Osteocyte (in vitro differentiated cells): ENCODE results near the gene MADCAM1. TPM values are rescaled to one million over a fixed set of nuclear protein-coding genes. Genes with fewer than 3 reads are reported as not detected.

Experiments
- DNase-seq: peaks from one replicate; pipeline ENCODE4 v3.0.0; 2021; ENCODE audit warnings: mixed read lengths; ENCODE audit not compliant: unreplicated experiment; ENCODE audit errors: extremely low spot score
- H3K27ac Mint-ChIP-seq: one replicate; pipeline ENCODE4 v1.8.0; 2021; ENCODE audit warnings: mild to moderate bottlenecking, mixed read lengths; ENCODE audit not compliant: unreplicated experiment
- H3K27me3 Mint-ChIP-seq: one replicate; pipeline ENCODE4 v1.8.0; 2021; ENCODE audit warnings: mixed read lengths; ENCODE audit not compliant: unreplicated experiment
- H3K36me3 Mint-ChIP-seq: one replicate; pipeline ENCODE4 v1.8.0; 2021; ENCODE audit warnings: mixed read lengths; ENCODE audit not compliant: unreplicated experiment
- H3K4me1 Mint-ChIP-seq: one replicate; pipeline ENCODE4 v1.8.0; 2021; ENCODE audit warnings: mixed read lengths; ENCODE audit not compliant: unreplicated experiment
- H3K4me3 Mint-ChIP-seq: one replicate; pipeline ENCODE4 v1.8.0; 2021; ENCODE audit warnings: mild to moderate bottlenecking, moderate library complexity, mixed read lengths; ENCODE audit not compliant: unreplicated experiment
- H3K9me3 Mint-ChIP-seq: one replicate; pipeline ENCODE4 v1.8.0; 2021; ENCODE audit warnings: mixed read lengths; ENCODE audit not compliant: unreplicated experiment
- total RNA-seq: library from RNA; stranded (reverse); gene quantifications from 2 replicates; pipeline ENCODE4 v1.2.1, GENCODE V29; 2021
- TF ChIP-seq, protein P1 (sequence below): fragments of 200-600 bp; sonication (generic); IDR thresholded peaks from 2 replicates; pipeline ENCODE4 v1.5.0; 2021; ENCODE audit warnings: antibody characterized with exemption, mild to moderate bottlenecking, moderate library complexity

Gene MADCAM1
- total RNA-seq, 1 donor from 2014 or later: 1.3 TPM

DNA sequence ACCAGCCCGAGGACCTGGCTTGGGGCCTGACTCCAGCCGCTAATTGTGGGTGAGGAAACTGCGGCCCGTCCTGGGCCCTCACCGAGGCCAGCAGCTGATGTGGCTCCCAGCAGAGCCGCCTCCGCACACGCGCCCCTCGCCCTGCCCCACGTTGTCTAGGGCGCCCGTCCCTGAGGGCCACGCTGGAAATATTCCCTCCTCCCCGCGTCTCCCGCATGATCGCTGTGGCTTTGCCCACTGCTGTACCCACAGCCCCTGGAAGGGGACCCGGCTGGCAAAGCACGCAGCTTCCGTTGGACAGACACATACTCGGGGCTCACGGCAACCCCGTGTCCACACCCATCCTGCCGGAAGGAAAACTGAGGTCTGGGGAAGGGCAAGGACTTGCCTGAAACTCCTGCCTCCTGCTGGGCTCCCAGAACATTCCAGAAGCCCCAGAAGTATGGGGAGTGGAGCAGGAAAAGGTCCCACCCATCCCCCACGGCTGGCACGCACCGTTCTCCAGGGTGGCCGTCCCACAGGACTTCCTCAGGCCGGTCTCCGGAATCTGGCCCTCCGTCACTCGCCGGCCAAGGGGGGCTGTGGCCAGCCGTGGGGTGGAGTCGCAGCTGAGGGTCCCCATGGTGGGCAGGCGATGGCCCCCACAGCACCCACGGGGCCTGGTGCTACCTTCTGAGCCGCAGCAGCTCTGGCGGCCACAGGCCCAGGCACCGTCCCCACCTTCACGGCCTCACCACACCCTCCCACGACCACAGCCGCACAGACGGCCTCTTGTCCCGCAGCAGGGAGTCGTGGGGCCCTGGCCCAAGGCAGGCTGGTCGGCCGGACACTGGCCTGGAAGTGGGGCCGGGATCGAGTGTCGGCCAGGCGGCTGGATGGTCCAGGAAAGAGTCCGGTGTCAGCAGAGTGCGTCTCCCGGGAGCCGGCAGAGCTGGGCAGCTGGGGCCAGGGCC, 21.9 kb upstream of the MADCAM1 start:
- Mint-ChIP-seq H3K27me3 (no peaks in the 10 kb centered on the region), H3K36me3 (no peaks in the 10 kb centered on the region), H3K4me3 (no peak overlapping the region)

DNA sequence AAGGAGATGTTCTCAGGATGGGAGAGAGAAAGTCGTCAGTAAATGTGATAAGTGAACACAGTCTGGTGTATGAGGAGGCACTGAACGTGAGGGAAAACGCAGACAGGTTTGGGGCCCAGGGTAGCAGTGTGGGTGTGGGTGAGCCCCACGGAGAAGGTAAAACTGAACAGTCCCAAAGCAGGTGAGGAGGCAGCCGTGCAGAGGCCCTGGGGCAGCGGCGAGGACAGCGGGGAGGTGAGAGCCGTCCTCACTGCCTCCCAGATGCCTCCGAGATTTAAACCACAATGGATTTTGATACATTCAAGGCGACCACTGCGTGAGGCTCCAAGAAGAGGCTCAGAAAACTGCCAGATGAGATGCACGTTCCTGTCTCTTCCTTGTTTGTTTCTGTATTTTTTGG, 20.9 kb upstream of the MADCAM1 start:
- Mint-ChIP-seq H3K27ac (no peak overlapping the region), H3K4me1 (peaks cover 12% of the 10 kb centered on the region), H3K9me3 (peaks cover 4% of the 10 kb centered on the region), H3K36me3 (no peaks in the 10 kb centered on the region), H3K27me3 (no peaks in the 10 kb centered on the region), H3K4me3 (no peak overlapping the region)
- no peak for DNase-seq
- TF ChIP-seq, protein P1, sequence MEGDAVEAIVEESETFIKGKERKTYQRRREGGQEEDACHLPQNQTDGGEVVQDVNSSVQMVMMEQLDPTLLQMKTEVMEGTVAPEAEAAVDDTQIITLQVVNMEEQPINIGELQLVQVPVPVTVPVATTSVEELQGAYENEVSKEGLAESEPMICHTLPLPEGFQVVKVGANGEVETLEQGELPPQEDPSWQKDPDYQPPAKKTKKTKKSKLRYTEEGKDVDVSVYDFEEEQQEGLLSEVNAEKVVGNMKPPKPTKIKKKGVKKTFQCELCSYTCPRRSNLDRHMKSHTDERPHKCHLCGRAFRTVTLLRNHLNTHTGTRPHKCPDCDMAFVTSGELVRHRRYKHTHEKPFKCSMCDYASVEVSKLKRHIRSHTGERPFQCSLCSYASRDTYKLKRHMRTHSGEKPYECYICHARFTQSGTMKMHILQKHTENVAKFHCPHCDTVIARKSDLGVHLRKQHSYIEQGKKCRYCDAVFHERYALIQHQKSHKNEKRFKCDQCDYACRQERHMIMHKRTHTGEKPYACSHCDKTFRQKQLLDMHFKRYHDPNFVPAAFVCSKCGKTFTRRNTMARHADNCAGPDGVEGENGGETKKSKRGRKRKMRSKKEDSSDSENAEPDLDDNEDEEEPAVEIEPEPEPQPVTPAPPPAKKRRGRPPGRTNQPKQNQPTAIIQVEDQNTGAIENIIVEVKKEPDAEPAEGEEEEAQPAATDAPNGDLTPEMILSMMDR: no peak

More for the DNA sequence above, 21.9 kb upstream of the MADCAM1 start:
- Mint-ChIP-seq H3K9me3 (no peaks in the 10 kb centered on the region), H3K4me1 (peaks cover 2% of the 10 kb centered on the region), H3K27ac (no peak overlapping the region)
- TF ChIP-seq, protein P1: no peak
- no peak for DNase-seq

DNA sequence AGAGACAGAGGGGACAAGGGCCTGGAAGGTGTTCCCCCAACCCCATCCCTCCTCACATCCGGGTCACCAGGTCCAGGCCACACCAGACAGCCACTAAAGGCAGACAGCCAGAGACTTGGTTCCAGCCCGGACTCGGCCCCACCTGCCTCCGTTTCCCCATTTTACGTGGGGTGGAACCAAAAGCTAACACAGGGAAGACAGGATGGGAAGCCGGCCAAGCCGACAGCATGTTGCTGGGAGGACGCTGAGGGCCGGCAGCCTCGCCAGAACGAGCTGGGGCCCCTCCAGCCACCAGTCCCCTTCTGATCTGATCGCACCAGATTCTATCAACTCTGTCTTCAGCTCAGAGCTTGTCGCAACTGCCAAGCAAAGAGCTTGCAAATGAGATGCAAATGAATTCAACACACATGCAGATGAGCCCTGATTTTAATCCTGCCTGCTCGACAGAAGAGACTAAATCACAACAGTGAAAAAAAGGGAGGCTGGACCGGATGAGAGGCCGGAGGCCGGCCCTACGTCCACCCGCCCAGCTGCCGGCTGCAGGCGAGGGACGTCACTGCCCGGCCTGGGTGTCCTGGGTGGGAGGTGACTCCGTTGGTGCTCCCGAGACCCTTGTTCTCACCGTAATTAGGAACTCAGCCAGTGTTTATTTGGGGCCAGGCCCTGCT, 17.9 kb upstream of the MADCAM1 start:
- TF ChIP-seq, protein P1: no peak
- Mint-ChIP-seq H3K27ac (no peak overlapping the region), H3K4me1 (peaks cover 12% of the 10 kb centered on the region), H3K4me3 (no peak overlapping the region), H3K9me3 (peaks cover 5% of the 10 kb centered on the region), H3K27me3 (no peaks in the 10 kb centered on the region), H3K36me3 (no peaks in the 10 kb centered on the region)
- no peak for DNase-seq

DNA sequence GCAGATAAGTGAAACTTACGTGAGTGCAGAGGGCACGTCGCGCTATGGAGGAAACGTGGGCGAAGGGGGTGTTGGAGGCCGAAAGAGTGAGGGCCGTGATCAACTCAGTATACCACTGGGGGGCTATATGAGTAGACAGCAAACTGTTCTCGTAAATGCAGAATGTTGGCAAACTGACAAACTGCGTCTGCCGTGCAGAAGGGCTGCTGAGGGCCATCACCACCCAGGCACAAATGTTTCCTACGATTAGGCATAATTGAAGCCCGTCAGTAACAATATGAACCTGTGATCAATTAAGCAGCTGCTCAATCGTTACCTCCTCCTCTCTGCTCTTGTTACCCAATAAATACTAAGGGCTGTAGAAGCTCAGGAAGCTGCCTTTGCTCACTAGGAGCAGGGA, 17.3 kb upstream of the MADCAM1 start:
- Mint-ChIP-seq H3K27ac (no peak overlapping the region), H3K27me3 (no peaks in the 10 kb centered on the region), H3K4me3 (no peak overlapping the region), H3K4me1 (peaks cover 12% of the 10 kb centered on the region), H3K36me3 (no peaks in the 10 kb centered on the region), H3K9me3 (peaks cover 5% of the 10 kb centered on the region)
- DNase-seq: no peak
- TF ChIP-seq, protein P1: no peak
